Peyer's patch (tissue), 4 donors: Measurements from ENCODE around the gene SOX10. TPM values are rescaled to one million over a fixed set of nuclear protein-coding genes. Genes with fewer than 3 reads are reported as not detected.
"Not testable (repeated sequence)": the region's sequence is repeated elsewhere in the genome, so short reads cannot be mapped to it uniquely, and the experiment has no call there.

Experiments used
- DNase-seq, 3 donors: peaks; one replicate each; pipeline ENCODE4 v3.0.0-alpha.2; 2017 to 2019
- H3K27ac ChIP-seq, 4 donors: fragments of 200-600 bp; sonication (generic); one replicate each; pipeline ENCODE4 v1.5.1; 2016 to 2019
- H3K27me3 ChIP-seq, 2 donors: fragments of 200-600 bp; sonication (generic); one replicate each; pipeline ENCODE4 v1.5.1; 2019
- H3K36me3 ChIP-seq, 3 donors: fragments of 200-600 bp; sonication (generic); one replicate each; pipeline ENCODE4 v1.5.1; 2016 to 2019
- H3K4me1 ChIP-seq, 4 donors: fragments of 200-600 bp; sonication (generic); one replicate each; pipeline ENCODE4 v1.5.1; 2016 to 2019
- H3K4me3 ChIP-seq, 4 donors: fragments of 200-600 bp; sonication (generic); 1 replicate in 3 of 4; 2 replicates in 1 of 4; pipeline ENCODE4 v1.5.1; 2016 to 2019; ENCODE audit warnings: mild to moderate bottlenecking in 1 of 4
- H3K9me3 ChIP-seq, 4 donors: fragments of 200-600 bp; sonication (generic); one replicate each; pipeline ENCODE4 v1.5.1; 2016 to 2019; ENCODE audit warnings: mild to moderate bottlenecking in 1 of 4
- CTCF ChIP-seq, 6 experiments: fragments of 450-650 bp in 4 of 6; fragments of 200-600 bp in 2 of 6; sonication (generic) in 1 of 6; IDR thresholded peaks; one replicate each; pipeline ENCODE4 v1.5.1; 2017 to 2019; ENCODE audit warnings: antibody characterized with exemption in 6 of 6, mild to moderate bottlenecking in 3 of 6, moderate library complexity in 1 of 6
- POLR2A ChIP-seq, 2 donors: fragments of 450-650 bp; IDR thresholded peaks; one replicate each; pipeline ENCODE4 v1.5.1; 2017; ENCODE audit warnings: antibody characterized with exemption in 2 of 2, mild to moderate bottlenecking in 2 of 2, moderate library complexity in 2 of 2
- total RNA-seq, 4 donors: library from RNA; depleted of rRNA; stranded (reverse); fragments of >200 nt; gene quantifications; one replicate each; pipeline ENCODE4 v1.1.0, GENCODE V29; 2016

The SOX10 gene
- total RNA-seq, 4 donors from 2014 or later: 0.35 to 1.1 (median 0.66) TPM; not detected in 1

DNA sequence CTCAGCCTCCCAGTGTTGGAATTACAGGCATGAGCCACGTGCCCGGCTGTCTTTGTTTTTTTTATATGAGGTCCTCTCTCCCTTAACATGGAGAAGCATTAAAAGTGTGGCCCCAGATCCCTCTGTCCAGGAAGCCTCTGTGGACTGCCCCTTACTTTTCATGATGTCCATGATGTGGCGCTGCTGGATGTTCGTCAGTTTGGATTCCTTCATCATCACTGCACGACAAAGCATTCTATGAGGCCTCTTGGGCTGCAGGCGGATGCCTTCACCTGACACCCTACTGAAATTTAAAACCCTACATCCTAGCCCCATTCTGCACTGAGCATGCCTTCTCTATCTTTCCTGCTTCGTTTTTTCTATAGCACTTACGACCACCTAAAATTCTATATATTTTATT lies 33.0 kb downstream of the SOX10 start:
- Histone ChIP-seq H3K27me3 (no peaks in the 10 kb centered on the region), H3K4me3 (no peak overlapping the region), H3K36me3 (no peaks in the 10 kb centered on the region), H3K9me3 (no peaks in the 10 kb centered on the region), H3K27ac (no peak overlapping the region), H3K4me1 (peaks cover 0 to 24% (median 11%) of the 10 kb centered on the region in 4 donors)
- TF ChIP-seq POLR2A (IDR thresholded peaks at IDR 0.05) (no peak), CTCF (IDR thresholded peaks at IDR 0.05) (no peak)
- no peak for DNase-seq

DNA sequence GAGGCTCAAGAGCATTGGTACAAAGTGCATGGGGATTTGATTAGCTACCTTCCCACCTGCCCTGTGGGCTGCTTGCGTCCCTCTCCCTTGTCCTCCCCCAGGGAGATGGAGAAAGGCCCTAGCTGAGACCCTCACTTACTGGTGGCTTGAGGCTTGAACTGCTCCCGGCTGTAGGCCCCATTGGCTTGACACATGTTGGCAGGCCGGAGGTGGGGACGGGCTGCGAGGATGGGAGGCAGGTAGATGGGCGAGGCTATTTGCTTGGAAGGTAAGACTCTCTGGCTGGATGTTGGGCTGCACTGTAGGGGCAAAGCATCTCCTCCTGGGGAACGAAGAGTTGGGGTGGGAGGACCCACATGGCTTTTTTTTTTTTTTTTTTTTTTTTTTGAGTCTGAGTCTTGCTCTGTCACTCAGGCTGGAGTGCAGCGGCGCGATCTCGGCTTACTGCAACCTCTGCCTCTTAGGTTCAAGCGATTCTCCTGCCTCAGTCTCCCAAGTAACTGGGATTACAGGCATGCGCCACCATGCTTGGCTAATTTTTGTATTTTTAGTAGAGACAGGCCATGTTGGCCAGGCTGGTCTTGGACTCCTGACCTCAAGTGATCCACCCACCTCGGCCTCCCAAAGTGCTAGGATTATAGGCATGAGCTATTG lies 37.1 kb downstream of the SOX10 start:
- not testable (repeated sequence) for H3K9me3 ChIP-seq, H3K4me1 ChIP-seq, DNase-seq, H3K36me3 ChIP-seq, H3K27ac ChIP-seq, H3K4me3 ChIP-seq, H3K27me3 ChIP-seq

DNA sequence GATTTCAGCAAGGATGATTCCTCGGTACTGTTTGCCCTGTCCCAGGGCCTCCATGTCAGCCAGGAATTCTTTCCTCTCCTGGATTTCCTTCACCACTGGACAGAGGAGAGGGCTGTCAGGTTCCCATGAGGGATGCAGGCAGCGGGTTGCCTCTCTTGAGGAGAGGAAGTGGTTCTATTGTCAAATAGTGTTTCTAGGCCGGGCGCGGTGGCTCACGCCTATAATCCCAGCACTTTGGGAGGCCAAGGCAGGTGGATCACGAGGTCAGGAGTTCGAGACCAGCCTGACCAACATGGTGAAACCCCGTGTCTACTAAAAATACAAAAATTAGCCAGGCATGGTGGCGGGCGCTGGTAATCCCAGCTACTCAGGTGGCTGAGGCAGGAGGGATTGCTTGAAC lies 39.9 kb downstream of the SOX10 start:
- not testable (repeated sequence) for DNase-seq, H3K4me3 ChIP-seq, H3K9me3 ChIP-seq, H3K4me1 ChIP-seq, H3K27me3 ChIP-seq, H3K27ac ChIP-seq
- peaks cover 0 to 26% (median 0%) of the 10 kb centered on the region in 3 donors for H3K36me3 ChIP-seq

DNA sequence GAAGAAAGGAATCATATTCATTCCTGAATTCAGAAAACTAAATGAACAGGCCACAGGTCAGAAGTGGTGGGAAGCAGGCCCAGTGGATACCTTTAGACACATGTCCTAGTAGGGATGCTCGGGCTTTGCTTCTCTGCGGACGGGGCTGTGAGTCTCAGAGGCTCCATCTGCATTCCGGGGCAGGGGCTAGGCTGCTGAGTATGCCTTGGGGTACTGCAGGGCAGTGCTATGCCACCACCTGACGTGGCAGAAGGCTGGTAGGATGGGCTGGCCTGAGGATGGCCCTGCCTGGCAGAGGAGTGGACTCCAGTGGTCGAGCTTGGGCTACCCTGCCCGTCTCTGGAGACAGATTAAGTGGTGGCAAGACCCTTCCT lies 40.5 kb downstream of the SOX10 start:
- Histone ChIP-seq H3K27ac (no peak overlapping the region), H3K36me3 (peaks cover 0 to 32% (median 0%) of the 10 kb centered on the region in 3 donors), H3K4me1 (no peaks in the 10 kb centered on the region), H3K27me3 (no peaks in the 10 kb centered on the region), H3K9me3 (no peaks in the 10 kb centered on the region), H3K4me3 (no peak overlapping the region)
- no peak for DNase-seq
- TF ChIP-seq CTCF (IDR thresholded peaks at IDR 0.05): no peak
- no peak for TF ChIP-seq POLR2A (IDR thresholded peaks at IDR 0.05)

- Histone ChIP-seq H3K4me3 (no peak overlapping the region), H3K36me3 (peaks cover 0 to 36% (median 0%) of the 10 kb centered on the region in 3 donors), H3K9me3 (no peaks in the 10 kb centered on the region), H3K27me3 (no peaks in the 10 kb centered on the region), H3K4me1 (no peaks in the 10 kb centered on the region), H3K27ac (no peak overlapping the region)
- TF ChIP-seq CTCF (IDR thresholded peaks at IDR 0.05) (no peak), POLR2A (IDR thresholded peaks at IDR 0.05) (no peak)
- no peak for DNase-seq
Observed at GRCh38 chr22:37943136-37943824, 41.1 kb downstream of the SOX10 start.

DNA sequence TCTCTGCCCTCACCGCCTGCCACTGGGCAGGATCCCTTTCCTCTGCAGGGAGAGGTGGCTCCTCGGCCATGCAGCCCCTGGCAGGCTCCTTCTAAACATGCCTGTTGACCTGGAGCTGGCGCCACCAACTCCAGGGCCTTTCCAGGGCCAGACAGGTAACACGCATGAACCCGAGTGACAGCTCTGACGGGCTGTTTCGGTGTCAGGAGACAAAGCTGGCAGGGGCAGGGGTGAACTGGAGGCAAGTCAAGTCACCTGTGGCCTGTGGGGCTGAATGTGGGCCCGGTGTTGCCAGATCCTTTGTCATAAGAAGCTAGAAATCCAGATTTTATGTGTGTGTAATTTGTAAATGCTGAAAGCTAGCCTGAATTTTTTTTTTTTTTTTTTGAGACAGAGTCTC lies 42.2 kb downstream of the SOX10 start:
- no peaks in the 10 kb centered on the region for H3K9me3 ChIP-seq
- H3K27ac ChIP-seq: no peak overlapping the region
- H3K4me3 ChIP-seq: no peak overlapping the region
- H3K27me3 ChIP-seq: no peaks in the 10 kb centered on the region
- no peak for DNase-seq
- TF ChIP-seq CTCF (IDR thresholded peaks at IDR 0.05) (no peak), POLR2A (IDR thresholded peaks at IDR 0.05) (no peak)
- no peaks in the 10 kb centered on the region for H3K4me1 ChIP-seq
- H3K36me3 ChIP-seq: peaks cover 0 to 45% (median 0%) of the 10 kb centered on the region in 3 donors
